Measurements from ENCODE around the gene RLIM. TPM values are rescaled to one million over a fixed set of nuclear protein-coding genes. Genes with fewer than 3 reads are reported as not detected.
A peak's percentile ranks its signal among the peaks of the same experiment; 100 is the strongest.

RLIM gene
- total and polyA plus RNA-seq, 9 donors = 9.9 to 44.5 (median 33.4) TPM

DNA sequence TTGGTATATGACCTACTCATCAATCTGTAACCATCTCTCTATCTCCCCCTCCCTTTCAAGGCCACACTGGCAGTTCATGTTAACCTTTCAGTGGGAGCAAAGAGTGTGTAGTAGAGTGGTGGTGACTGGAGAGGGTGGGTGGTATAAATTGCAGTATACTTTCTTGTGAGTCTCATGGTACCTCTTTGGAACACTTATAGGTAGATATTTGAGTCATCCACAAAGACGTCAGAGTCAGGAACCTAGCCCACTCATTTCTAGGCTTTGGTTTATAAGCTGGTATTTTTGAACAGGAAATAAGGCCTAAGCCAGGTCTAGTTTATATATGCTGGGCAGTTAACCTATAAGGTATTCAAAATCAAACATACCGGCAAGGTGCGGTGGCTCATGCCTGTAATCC is 36.3 kb downstream of the RLIM start:
- Histone ChIP-seq H3K27me3 (no peaks in the 10 kb centered on the region), H3K4me1 (ENCODE audit: insufficient read depth) (no peaks in the 10 kb centered on the region), H3K36me3 (no peaks in the 10 kb centered on the region), H3K4me3 (no peak overlapping the region), H3K27ac (no peak overlapping the region), H3K9me3 (no peaks in the 10 kb centered on the region)
- TF ChIP-seq POLR2A (IDR thresholded peaks at IDR 0.05) (no peak), EP300 (IDR thresholded peaks at IDR 0.05) (no peak)
- TF ChIP-seq, protein P1, sequence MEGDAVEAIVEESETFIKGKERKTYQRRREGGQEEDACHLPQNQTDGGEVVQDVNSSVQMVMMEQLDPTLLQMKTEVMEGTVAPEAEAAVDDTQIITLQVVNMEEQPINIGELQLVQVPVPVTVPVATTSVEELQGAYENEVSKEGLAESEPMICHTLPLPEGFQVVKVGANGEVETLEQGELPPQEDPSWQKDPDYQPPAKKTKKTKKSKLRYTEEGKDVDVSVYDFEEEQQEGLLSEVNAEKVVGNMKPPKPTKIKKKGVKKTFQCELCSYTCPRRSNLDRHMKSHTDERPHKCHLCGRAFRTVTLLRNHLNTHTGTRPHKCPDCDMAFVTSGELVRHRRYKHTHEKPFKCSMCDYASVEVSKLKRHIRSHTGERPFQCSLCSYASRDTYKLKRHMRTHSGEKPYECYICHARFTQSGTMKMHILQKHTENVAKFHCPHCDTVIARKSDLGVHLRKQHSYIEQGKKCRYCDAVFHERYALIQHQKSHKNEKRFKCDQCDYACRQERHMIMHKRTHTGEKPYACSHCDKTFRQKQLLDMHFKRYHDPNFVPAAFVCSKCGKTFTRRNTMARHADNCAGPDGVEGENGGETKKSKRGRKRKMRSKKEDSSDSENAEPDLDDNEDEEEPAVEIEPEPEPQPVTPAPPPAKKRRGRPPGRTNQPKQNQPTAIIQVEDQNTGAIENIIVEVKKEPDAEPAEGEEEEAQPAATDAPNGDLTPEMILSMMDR (IDR thresholded peaks at IDR 0.05) = no peak
- intact Hi-C loops (cut with DNase I) = no loop called here
- 83 to 91% (median 87%) methylated on average over 3 of the region's 3 CpGs for WGBS, 3 donors
- DNase-seq = no peak

GRCh38 chrX:74557378-74557777 is 57.0 kb downstream of the RLIM start:
- H3K4me1 ChIP-seq (ENCODE audit: insufficient read depth) = no peaks in the 10 kb centered on the region
- 55 to 63% (median 62%) methylated on average over 2 of the region's 2 CpGs for whole genome bisulfite sequencing, 3 donors
- H3K4me3 ChIP-seq = no peak overlapping the region
- TF ChIP-seq POLR2A (IDR thresholded peaks at IDR 0.05) (no peak), EP300 (IDR thresholded peaks at IDR 0.05) (no peak)
- TF ChIP-seq, protein P1 (IDR thresholded peaks at IDR 0.05) = no peak
- no peak overlapping the region for H3K27ac ChIP-seq
- intact Hi-C loops (cut with DNase I) = loop anchor here in 1 of 4 donors (10.0 kb wide), 2 partner anchors 57 to 703 kb away; partner anchors contain the start of genes RLIM and XIST
- H3K27me3 ChIP-seq = no peaks in the 10 kb centered on the region
- DNase-seq = no peak
- H3K36me3 ChIP-seq = no peaks in the 10 kb centered on the region
- H3K9me3 ChIP-seq = no peaks in the 10 kb centered on the region

DNA sequence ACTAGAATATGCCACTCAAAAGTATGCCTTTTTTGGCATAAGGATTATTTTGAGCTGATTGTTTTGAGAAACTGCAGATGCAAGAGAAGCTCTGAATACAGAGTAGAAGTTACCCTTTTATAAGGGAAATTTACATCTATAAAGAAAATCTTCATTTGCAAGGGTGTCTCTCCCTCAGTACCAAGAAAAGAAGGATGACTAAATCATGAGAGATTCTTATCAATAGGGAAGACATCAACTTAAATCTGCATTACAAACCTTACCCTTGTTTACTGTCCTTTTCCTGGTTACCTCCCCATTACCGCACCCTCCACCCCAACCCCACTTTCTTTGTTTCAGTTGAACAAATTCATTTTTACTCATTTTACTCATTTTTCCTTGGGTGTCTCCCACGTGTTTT is 62.5 kb downstream of the RLIM start:
- intact Hi-C loops (cut with DNase I) = loop anchor here in 2 of 4 donors (5.0 to 10.0 kb wide), 3 partner anchors 63 to 697 kb away; partner anchors contain the start of genes RLIM (in 1 of the 2) and XIST (in 1 of the 2)
- WGBS, 3 donors = 39 to 57% (median 47%) methylated on average over 2 of the region's 2 CpGs
- DNase-seq = no peak
- H3K4me3 ChIP-seq = no peak overlapping the region
- H3K27me3 ChIP-seq = no peaks in the 10 kb centered on the region
- H3K27ac ChIP-seq = no peak overlapping the region
- no peaks in the 10 kb centered on the region for H3K36me3 ChIP-seq
- H3K4me1 ChIP-seq (ENCODE audit: insufficient read depth) = no peaks in the 10 kb centered on the region
- TF ChIP-seq POLR2A (IDR thresholded peaks at IDR 0.05) (no peak), EP300 (IDR thresholded peaks at IDR 0.05) (no peak)
- TF ChIP-seq, protein P1 (IDR thresholded peaks at IDR 0.05) = no peak
- no peaks in the 10 kb centered on the region for H3K9me3 ChIP-seq

DNA sequence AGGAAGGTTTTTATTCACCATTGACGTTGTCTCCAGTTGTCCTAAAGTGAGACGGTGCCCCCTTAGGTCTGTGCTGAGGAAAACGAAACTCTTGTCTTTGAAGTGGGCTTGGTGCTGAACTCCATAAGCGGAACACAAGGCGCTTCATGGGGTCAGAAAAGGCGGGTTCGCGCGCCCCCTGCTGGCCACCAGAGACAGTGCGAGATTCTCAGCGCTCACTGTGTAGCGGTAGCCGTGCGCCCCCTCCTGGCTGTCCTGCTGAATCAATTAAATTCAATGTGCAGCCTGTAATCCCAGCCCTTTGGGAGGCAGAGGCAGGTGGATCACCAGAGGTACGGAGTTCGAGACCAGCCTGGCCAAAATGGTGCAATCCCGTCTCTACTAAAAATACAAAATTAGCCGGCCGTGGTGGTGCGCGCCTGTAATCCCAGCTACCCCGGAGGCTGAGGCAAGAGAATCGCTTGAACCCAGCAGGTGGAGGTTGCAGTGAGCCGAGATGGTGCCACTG is 64.1 kb downstream of the RLIM start:
- Histone ChIP-seq H3K4me3 (no peak overlapping the region), H3K4me1 (ENCODE audit: insufficient read depth) (no peaks in the 10 kb centered on the region), H3K27ac (no peak overlapping the region), H3K27me3 (no peaks in the 10 kb centered on the region), H3K9me3 (no peaks in the 10 kb centered on the region), H3K36me3 (no peaks in the 10 kb centered on the region)
- intact Hi-C loops (cut with DNase I) = loop anchor here in 2 of 4 donors (5.0 to 10.0 kb wide), 3 partner anchors 64 to 696 kb away; partner anchors contain the start of genes RLIM (in 1 of the 2) and XIST (in 1 of the 2)
- TF ChIP-seq, protein P1 (IDR thresholded peaks at IDR 0.05) = peak; percentile 81 to 96 (median 95)
- TF ChIP-seq POLR2A (IDR thresholded peaks at IDR 0.05) (no peak), EP300 (IDR thresholded peaks at IDR 0.05) (no peak)
- DNase-seq = peak; percentile 72 to 90 (median 86)
- WGBS, 3 donors = 22 to 31% (median 22%) methylated on average over 24 of the region's 24 CpGs
